HEK293 (cell line): ENCODE results near the gene USP32.

Source experiments
- KLF10 ChIP-seq: fragments of 450-650 bp; IDR thresholded peaks from 2 replicates; pipeline ENCODE4 v1.5.1; 2018; ENCODE audit warnings: missing biosample characterization, mild to moderate bottlenecking, missing genetic modification characterization
- KLF8 ChIP-seq: fragments of 450-650 bp; formaldehyde crosslinking; IDR thresholded peaks from 2 replicates; pipeline ENCODE4 v1.5.1; 2016; ENCODE audit warnings: missing biosample characterization, missing genetic modification characterization
- OSR2 ChIP-seq: fragments of 450-650 bp; formaldehyde crosslinking; IDR thresholded peaks from 2 replicates; pipeline ENCODE4 v1.5.1; 2016; ENCODE audit warnings: missing biosample characterization, missing genetic modification characterization
- PRDM4 ChIP-seq: fragments of 450-650 bp; formaldehyde crosslinking; IDR thresholded peaks from 2 replicates; pipeline ENCODE4 v1.5.1; 2017; ENCODE audit warnings: missing biosample characterization, missing genetic modification characterization
- PRDM6 ChIP-seq: fragments of 450-650 bp; formaldehyde crosslinking; IDR thresholded peaks from 2 replicates; pipeline ENCODE4 v1.5.1; 2017; ENCODE audit warnings: missing biosample characterization, missing genetic modification characterization
- ZBTB10 ChIP-seq: fragments of 450-650 bp; formaldehyde crosslinking; IDR thresholded peaks from 2 replicates; pipeline ENCODE4 v1.5.1; 2016; ENCODE audit warnings: missing biosample characterization, missing genetic modification characterization
- ZBTB17 ChIP-seq: fragments of 450-650 bp; formaldehyde crosslinking; IDR thresholded peaks from 2 replicates; pipeline ENCODE4 v1.5.1; 2016; ENCODE audit warnings: missing biosample characterization, missing genetic modification characterization
- ZBTB26 ChIP-seq: fragments of 450-650 bp; formaldehyde crosslinking; optimal IDR thresholded peaks from 2 replicates; pipeline ENCODE3; 2016; ENCODE audit warnings: missing biosample characterization, mild to moderate bottlenecking, missing genetic modification characterization
- ZNF2 ChIP-seq: fragments of 450-650 bp; formaldehyde crosslinking; IDR thresholded peaks from 2 replicates; pipeline ENCODE4 v1.5.1; 2016; ENCODE audit warnings: missing biosample characterization, missing genetic modification characterization
- ZNF211 ChIP-seq: fragments of 450-650 bp; formaldehyde crosslinking; IDR thresholded peaks from 2 replicates; pipeline ENCODE4 v1.5.1; 2016; ENCODE audit warnings: low read depth, missing biosample characterization, missing genetic modification characterization
- ZNF324 ChIP-seq: fragments of 450-650 bp; formaldehyde crosslinking; IDR thresholded peaks from 2 replicates; pipeline ENCODE4 v1.5.1; 2016; ENCODE audit warnings: missing biosample characterization, missing genetic modification characterization
- ZNF335 ChIP-seq: fragments of 450-650 bp; formaldehyde crosslinking; conservative IDR thresholded peaks from 2 replicates; pipeline ENCODE4 v1.5.1; 2016; ENCODE audit warnings: missing biosample characterization, missing genetic modification characterization
- ZNF350 ChIP-seq: fragments of 450-650 bp; formaldehyde crosslinking; IDR thresholded peaks from 2 replicates; pipeline ENCODE4 v1.5.0; 2017; ENCODE audit warnings: missing biosample characterization, mild to moderate bottlenecking, missing genetic modification characterization
- ZNF48 ChIP-seq: fragments of 450-650 bp; formaldehyde crosslinking; IDR thresholded peaks from 2 replicates; pipeline ENCODE4 v1.5.1; 2016; ENCODE audit warnings: missing biosample characterization, missing genetic modification characterization
- ZNF544 ChIP-seq: fragments of 450-650 bp; formaldehyde crosslinking; IDR thresholded peaks from 2 replicates; pipeline ENCODE4 v1.5.0; 2017; ENCODE audit warnings: missing biosample characterization, missing genetic modification characterization
- ZNF843 ChIP-seq: fragments of 450-650 bp; formaldehyde crosslinking; IDR thresholded peaks from 2 replicates; pipeline ENCODE4 v1.5.1; 2016; ENCODE audit warnings: missing biosample characterization, missing genetic modification characterization
- ZSCAN23 ChIP-seq: fragments of 450-650 bp; formaldehyde crosslinking; IDR thresholded peaks from 2 replicates; pipeline ENCODE4 v1.5.1; 2016; ENCODE audit warnings: missing biosample characterization, missing genetic modification characterization
- TF ChIP-seq, protein P1 (sequence below): fragments of 450-650 bp; formaldehyde crosslinking; IDR thresholded peaks from 2 replicates; pipeline ENCODE4 v1.5.1; 2017; ENCODE audit warnings: missing biosample characterization, missing genetic modification characterization
- TF ChIP-seq, protein P2 (sequence below): fragments of 450-650 bp; formaldehyde crosslinking; IDR thresholded peaks from 2 replicates; pipeline ENCODE4 v1.5.1; 2016; ENCODE audit warnings: missing biosample characterization, missing genetic modification characterization
- TF ChIP-seq, protein P3 (sequence below): fragments of 450-650 bp; formaldehyde crosslinking; IDR thresholded peaks from 2 replicates; pipeline ENCODE4 v1.5.1; 2016; ENCODE audit warnings: missing biosample characterization, missing genetic modification characterization
- TF ChIP-seq, protein P4 (sequence below): fragments of 450-650 bp; formaldehyde crosslinking; IDR thresholded peaks from 2 replicates; pipeline ENCODE4 v1.5.1; 2016; ENCODE audit warnings: missing biosample characterization, missing genetic modification characterization, borderline replicate concordance

The USP32 gene

DNA sequence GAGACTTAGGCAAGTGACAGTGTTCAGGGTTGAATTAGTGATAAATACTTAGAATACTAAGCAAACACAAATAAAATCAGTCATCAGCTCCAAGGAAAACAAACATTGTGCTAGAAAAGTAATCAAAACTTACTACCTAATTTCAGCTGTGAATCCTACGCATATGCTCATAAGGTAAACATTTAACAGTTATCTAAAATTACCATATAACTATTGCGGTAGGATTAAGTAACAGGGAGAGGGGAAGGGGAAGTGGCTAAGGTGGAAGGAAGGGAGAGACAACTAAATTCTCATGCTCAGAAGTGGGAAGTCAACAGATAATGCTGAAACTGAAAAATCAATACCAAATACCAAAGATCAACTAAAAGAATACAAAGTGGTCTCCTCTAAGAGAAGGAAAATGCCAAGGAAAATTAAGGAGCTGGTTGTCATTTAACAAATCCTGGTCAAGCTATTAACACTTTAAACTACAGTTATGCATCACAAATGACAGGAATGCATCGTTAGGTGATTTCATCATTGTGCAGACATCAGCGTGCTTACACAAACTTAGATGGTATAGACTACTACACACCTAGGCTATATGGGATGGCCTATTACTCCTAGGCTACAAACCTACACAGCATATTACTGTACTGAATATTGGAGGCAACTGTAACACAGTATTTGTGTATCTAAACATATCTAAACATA, 20.0 kb downstream of the USP32 start (continued):
- TF ChIP-seq ZBTB10 (no peak), KLF8 (tag by site-specific recombination) (peak; percentile 66), ZNF843 (tag by site-specific recombination) (peak; percentile 90), KLF10 (tag by site-specific recombination) (peak; percentile 56; the same call in 1 of the 2 replicates), PRDM4 (peak; percentile 70), ZNF2 (tag by site-specific recombination) (peak; percentile 55), ZNF324 (tag by site-specific recombination) (no peak), ZNF335 (no peak; the same call in 1 of the 2 replicates), PRDM6 (tag by site-specific recombination) (peak; percentile 93; the same call in 1 of the 2 replicates), ZNF211 (tag by site-specific recombination) (0 out of 2 replicates have a peak, but pooled peaks have one; percentile 54), ZBTB17 (peak; percentile 77), OSR2 (tag by site-specific recombination) (peak; percentile 96), ZSCAN23 (tag by site-specific recombination) (peak; percentile 86), ZNF350 (tag by site-specific recombination) (no peak), ZNF48 (tag by site-specific recombination) (no peak), ZBTB26 (tag by site-specific recombination) (no peak), ZNF544 (tag by site-specific recombination) (no peak)
- TF ChIP-seq, protein P1, sequence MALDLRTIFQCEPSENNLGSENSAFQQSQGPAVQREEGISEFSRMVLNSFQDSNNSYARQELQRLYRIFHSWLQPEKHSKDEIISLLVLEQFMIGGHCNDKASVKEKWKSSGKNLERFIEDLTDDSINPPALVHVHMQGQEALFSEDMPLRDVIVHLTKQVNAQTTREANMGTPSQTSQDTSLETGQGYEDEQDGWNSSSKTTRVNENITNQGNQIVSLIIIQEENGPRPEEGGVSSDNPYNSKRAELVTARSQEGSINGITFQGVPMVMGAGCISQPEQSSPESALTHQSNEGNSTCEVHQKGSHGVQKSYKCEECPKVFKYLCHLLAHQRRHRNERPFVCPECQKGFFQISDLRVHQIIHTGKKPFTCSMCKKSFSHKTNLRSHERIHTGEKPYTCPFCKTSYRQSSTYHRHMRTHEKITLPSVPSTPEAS (tag by site-specific recombination): no peak
- TF ChIP-seq, protein P2, sequence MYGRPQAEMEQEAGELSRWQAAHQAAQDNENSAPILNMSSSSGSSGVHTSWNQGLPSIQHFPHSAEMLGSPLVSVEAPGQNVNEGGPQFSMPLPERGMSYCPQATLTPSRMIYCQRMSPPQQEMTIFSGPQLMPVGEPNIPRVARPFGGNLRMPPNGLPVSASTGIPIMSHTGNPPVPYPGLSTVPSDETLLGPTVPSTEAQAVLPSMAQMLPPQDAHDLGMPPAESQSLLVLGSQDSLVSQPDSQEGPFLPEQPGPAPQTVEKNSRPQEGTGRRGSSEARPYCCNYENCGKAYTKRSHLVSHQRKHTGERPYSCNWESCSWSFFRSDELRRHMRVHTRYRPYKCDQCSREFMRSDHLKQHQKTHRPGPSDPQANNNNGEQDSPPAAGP (tag by site-specific recombination): peak; percentile 68; the same call in 1 of the 2 replicates
- TF ChIP-seq, protein P3, sequence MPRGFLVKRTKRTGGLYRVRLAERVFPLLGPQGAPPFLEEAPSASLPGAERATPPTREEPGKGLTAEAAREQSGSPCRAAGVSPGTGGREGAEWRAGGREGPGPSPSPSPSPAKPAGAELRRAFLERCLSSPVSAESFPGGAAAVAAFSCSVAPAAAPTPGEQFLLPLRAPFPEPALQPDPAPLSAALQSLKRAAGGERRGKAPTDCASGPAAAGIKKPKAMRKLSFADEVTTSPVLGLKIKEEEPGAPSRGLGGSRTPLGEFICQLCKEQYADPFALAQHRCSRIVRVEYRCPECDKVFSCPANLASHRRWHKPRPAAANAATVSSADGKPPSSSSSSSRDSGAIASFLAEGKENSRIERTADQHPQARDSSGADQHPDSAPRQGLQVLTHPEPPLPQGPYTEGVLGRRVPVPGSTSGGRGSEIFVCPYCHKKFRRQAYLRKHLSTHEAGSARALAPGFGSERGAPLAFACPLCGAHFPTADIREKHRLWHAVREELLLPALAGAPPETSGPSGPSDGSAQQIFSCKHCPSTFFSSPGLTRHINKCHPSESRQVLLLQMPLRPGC (tag by site-specific recombination): peak; percentile 90; the same call in 1 of the 2 replicates
- TF ChIP-seq, protein P4, sequence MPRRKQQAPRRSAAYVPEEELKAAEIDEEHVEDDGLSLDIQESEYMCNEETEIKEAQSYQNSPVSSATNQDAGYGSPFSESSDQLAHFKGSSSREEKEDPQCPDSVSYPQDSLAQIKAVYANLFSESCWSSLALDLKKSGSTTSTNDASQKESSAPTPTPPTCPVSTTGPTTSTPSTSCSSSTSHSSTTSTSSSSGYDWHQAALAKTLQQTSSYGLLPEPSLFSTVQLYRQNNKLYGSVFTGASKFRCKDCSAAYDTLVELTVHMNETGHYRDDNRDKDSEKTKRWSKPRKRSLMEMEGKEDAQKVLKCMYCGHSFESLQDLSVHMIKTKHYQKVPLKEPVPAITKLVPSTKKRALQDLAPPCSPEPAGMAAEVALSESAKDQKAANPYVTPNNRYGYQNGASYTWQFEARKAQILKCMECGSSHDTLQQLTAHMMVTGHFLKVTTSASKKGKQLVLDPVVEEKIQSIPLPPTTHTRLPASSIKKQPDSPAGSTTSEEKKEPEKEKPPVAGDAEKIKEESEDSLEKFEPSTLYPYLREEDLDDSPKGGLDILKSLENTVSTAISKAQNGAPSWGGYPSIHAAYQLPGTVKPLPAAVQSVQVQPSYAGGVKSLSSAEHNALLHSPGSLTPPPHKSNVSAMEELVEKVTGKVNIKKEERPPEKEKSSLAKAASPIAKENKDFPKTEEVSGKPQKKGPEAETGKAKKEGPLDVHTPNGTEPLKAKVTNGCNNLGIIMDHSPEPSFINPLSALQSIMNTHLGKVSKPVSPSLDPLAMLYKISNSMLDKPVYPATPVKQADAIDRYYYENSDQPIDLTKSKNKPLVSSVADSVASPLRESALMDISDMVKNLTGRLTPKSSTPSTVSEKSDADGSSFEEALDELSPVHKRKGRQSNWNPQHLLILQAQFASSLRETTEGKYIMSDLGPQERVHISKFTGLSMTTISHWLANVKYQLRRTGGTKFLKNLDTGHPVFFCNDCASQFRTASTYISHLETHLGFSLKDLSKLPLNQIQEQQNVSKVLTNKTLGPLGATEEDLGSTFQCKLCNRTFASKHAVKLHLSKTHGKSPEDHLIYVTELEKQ (tag by site-specific recombination): peak; percentile 59
